ENCODE measurements around the gene SLC6A1. TPM values are rescaled to one million over a fixed set of nuclear protein-coding genes. Genes with fewer than 3 reads are reported as not detected.

The SLC6A1 gene
- total RNA-seq, 1 donor from 2014 or later, result not detected

DNA sequence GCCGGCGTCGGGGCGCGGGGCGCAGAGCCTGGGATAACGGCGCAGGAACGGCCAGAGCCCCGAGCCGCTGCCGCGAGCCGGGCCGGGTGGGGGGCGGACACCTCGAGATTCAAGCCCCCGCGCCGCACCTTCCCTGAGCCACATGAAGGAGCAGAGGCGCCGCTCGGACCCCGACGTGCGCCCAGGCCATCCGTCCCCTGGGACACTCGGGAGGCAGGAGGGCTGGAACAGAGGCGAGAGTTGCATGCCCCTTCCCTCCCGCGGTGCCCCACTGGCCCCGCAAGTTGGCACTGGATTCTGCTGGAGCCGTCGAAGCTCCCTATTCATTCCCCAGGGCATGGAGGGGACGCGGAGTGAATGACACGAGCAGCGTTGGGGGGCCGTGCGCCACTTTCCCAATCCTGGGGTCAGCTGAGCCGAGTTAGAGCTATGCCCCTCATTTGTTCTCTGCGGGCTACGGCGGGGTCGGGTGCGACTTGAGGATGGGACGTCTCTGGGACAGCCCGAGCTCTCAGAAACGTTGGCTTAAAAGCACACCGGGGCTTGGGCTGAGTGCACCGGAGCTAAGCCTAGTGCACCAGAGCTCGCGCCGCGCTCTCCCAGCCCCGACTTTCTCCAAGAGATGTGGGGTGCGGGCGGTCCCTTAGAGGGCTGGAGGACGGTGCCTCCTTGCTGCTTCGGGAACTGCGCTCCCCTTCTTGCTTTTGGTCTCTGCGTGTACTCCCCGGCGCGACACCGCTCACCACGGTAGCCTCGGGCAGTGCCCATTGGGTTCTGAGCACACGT, 588 bp downstream of the SLC6A1 start:
- DNase-seq (ENCODE audit: extremely low read depth, low read depth, low spot score), result no peak

DNA sequence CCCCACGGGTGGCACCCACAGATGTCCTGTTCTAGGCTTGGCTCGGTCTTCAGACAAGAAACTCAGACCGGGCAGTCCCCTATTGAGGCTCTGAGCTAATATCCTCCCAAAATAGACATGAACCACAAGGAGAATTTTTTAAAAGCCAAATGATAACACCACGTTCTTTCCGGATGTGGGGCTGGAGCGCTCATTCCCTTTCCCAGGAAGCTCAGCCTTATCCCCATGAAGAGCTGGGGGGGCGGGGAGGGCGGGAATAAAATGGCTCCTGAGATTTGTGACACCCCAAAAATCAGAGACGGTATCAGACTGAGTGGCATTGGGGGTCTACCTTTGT, 1.1 kb downstream of the SLC6A1 start:
- DNase-seq (ENCODE audit: extremely low read depth, low read depth, low spot score), result no peak

DNA sequence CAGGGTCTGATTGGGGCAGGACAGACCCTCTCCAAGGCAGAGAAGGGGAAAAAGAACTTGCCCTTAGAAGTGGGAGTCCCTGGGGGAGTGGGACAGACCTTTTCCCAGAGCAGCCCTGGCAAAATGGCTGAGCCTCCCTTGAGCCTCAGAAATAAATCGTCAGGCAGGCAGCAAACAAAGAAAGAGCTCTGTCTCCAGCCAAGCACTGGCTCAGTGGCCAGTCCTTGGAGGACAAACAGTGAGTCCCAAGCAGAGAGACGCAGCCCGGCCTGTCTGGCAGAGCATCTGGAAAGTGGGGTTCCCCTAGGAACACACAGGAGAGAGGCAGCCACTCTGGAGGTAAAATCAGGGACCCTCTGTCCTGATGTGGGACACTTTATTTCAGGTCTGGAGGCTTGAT, 1.8 kb downstream of the SLC6A1 start:
- no peak for DNase-seq (ENCODE audit: extremely low read depth, low read depth, low spot score)

DNA sequence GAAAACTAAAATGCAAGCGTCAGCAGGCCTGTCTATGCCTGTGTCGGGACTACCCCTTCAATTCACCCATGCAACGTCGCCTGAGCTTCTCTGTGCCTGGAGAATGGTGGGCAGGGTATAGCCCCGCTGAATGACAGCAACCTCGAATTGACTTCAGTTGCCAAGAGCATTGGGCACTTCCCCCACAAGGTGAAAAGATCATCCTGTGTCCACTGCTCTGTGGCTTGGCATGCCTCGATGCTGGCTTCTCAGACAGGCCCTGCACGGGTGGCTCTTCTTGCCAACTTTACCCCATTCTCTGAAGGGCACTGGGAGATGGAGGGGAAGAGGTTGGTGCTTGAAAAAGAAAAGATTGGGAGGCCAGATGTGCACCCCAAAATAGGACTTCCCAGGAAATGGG, 3.3 kb downstream of the SLC6A1 start:
- DNase-seq (ENCODE audit: extremely low read depth, low read depth, low spot score), result no peak

DNA sequence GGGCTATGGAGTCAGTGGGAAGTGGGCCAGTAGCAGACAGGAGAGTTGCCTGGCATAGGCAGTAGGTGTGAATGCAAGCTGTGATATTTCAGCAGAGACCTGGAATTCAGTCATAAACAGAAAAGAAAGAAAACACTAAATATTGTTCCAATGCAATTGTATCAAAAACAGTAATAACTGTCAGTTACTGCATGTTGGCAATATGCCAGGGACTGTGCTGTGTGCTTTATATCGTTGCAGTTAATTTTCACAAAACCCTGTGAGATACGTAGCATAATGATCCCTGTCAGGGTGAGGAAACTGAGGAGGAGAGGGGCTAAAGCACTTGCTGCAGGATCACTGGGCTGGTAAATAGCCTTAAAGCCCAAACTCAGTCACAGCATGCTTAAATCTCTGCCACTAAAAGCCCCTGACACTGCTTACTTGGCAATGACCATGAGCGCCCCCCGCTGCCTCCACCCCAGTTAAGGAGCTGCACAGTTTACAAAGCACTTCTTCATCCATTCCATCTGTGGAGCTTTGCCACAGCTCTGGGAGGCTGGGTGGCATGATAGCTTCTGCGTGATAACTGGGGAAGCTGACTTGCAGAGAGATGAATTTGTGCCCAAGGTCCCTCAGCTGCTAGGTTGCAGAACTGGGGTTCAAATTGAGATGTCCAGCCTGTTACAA, 3.9 kb downstream of the SLC6A1 start:
- DNase-seq (ENCODE audit: extremely low read depth, low read depth, low spot score), result no peak

DNA sequence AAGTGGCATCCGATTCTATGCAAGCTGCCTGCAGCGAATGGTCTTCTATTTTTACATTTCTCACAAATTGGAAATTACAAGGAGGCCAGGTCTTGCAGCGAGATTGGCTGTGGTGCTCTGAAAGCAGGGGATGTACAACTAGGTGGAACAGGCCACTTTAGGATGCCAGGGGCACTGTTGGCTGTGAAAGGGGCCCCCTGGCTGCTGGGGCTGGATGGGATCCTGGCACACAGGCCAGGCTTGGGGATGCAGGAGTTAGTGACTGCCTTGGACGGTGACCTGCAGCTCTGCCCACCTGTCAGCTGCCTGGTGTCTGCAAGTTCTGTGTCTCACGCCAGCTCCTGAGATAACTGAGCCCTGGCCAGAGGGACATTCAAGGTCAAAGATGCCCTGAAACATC, 4.6 kb downstream of the SLC6A1 start:
- DNase-seq (ENCODE audit: extremely low read depth, low read depth, low spot score), result no peak

DNA sequence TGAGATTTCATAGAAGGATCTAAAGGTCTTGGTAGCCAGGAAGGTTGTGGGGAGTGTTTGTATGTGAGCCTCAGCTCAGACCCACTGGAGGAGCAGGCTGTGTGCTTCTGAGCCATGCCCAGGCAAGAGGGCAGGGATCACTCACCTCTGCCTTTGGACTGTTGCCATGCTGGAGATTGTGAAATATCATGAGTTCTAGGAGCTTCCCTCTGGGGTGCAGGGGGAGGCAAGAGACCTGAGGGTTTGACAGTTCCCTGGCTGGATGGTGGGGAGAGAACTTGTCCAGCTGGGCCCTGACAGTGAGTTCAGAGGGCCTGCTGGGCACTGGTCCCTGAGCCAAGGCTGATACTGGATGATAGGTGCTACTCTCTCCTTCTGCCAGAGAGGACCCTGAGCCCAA, 6.0 kb downstream of the SLC6A1 start:
- no peak for DNase-seq (ENCODE audit: extremely low read depth, low read depth, low spot score)

DNA sequence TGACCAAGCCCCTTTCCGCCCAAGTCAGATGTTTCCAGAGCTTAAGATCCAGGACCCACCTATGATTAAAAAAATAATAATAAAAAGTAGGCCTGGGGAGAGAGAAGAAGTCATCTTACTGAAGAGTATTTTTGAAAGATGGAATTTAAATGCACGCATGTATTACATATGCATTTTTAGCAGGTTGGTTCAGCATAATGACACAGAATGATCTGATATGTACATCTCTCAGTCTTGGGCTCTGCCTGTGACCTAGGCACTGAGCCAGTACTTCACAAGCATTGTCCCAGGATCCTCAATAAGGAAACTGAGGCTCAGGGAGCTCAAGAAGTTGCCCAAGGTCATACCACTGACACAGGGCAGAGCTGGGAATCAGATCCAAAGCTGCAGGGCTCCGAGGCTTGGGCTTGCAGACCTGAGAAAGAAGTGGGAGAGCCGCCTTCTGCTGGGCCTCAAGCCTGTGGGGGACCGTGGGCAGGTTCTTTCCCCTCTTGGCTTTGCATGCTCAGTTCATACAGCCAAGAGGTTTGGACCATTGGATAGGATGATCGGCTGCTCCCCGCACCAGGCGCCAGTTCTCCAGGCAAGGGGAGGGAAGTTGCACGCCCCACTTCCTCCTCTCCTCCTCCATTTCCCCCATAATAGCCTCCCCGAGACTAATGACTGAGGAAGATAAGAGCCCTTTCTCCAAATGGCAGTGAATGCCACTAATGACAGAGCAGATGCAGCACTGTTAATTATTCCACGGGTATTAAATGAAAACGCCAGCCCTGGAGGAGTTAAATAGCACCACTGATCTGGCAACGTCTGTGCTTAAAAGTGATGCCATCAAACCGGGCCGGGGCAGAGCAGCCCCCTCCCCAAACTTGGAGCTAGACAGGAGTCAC, 6.9 kb downstream of the SLC6A1 start:
- DNase-seq (ENCODE audit: extremely low read depth, low read depth, low spot score), result no peak

DNA sequence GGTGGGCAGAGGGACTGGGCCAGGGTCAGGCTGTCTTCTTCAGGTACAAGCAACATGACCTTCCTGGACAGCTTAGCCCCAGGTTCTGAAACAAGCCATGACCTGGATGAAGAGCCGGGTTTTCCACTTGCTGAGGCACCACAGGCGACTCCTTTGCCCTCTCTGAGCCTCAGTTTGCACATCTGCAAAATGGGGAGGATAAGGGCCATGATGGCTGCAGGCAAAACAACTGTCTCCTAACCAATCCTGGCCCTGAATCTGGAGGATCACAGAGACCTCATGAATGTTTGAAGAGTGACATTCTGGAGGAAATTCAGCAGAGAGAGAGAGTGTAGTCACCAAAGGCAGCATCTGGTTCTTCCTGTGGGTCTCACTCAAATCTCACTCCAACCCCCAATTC, 8.0 kb downstream of the SLC6A1 start:
- no peak for DNase-seq (ENCODE audit: extremely low read depth, low read depth, low spot score)

DNA sequence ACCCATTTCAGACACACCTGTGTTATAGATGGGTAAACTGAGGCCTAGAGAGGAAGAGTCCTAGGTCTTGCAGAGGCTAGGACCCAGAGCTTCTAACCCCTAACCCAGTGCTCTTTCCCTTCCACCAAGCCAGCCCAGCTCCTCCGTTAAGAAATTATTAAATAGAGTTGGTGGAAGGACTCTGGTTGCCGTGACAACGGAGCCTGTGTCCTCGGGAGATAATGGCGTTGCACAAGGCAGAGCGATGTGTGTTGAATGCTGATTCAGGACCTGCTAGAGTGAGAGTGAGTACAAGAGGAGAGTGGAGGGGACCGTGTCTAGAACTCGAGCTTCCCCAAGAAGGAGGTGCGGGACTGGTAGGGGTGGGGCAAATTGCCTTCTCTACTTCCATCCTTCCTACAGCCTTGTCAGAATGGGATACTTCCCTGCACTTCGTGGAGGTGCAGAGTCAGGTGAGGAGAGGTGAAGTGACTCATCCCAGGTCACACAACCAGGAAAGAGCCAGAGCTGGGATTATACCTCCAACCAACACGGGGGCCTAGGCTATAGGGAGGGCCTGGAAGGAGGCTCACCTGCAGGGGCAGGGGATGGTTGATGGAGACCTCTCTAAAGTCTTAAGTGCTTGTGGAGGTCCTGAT, 8.6 kb downstream of the SLC6A1 start:
- no peak for DNase-seq (ENCODE audit: extremely low read depth, low read depth, low spot score)

DNA sequence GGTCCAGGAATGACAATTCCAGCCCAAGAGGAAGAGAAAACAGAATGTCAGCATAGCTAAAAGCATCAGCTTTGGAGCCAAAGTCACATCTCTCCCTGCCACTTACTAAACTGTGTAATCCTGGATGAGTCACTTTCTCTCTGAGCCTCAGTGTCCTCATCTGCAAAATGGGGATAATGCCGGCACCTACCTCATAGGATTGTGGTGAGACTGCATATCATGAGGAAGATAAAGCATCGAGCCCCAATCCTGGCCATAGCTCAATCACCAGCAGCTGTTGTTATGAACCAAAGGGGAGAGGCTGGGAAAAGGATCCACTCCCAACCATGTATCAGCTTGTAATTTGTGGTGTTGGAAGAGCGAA, 9.1 kb downstream of the SLC6A1 start:
- no peak for DNase-seq (ENCODE audit: extremely low read depth, low read depth, low spot score)

DNA sequence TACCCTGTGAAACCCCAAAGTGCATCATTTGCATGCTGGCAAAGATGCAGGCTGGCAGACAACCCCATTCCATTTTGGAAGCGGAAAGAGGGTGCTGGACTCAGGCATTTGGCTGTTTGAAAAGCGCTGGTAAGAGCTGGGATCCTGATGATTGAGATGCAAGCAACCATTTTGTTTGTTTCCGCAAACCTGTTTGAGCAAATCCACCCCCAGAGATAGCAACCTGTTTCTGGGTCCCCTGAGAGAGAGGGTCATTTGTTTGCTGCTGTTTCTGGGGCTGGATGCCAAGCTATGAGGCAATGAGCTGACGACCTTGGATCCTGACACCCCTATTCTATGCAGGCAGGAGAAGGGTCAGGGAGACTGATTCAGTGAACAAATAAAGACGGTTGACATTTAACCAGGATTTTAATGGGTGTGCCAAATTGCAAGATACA, 9.8 kb downstream of the SLC6A1 start:
- no peak for DNase-seq (ENCODE audit: extremely low read depth, low read depth, low spot score)

DNA sequence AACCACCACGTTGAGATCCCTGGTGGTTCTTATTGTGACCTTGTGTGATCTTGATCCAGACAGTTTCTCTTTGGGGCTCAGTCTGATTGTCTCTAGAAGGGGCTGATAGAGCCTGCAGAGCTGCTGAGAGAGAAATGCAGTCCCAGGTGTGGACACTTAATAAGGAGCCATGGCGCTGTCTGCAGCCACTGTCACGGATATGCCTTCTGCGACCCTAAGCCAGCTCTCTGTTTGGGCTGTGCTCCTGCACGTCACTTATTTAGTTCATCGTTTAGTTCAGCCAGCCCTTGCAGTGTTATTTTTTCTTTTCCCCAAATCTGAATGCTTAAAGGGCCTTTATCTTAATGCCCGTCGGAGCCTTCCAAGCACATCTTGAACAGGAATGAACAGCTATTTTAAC, 12.0 kb downstream of the SLC6A1 start:
- no peak for DNase-seq (ENCODE audit: extremely low read depth, low read depth, low spot score)

DNA sequence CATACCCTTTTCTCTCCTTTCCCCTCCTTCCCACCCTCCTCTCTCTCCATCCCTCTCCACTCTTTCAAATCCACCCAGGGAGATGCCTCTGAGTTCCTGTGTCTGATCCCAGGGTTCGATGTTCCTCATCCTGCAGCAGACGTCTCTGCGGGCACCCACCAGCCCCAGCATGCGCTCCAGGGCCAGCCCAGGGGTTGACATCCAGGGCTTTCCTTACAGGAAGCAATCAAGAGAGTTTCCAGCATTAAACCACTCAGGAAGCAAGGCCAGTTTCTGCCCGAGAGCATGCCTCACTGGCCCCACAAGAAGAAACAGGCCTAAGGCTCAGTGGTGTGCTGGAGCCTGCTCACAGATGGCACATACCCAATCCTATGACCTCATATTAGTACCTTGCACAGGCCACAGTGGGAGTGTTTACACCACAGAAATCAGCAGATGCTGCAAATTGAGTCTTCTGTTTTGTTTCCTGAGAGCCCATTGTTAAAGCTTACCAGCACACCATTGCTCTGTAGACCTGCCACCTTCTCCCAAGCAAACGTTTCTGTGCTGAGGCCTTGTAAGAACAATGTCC, 13.2 kb downstream of the SLC6A1 start:
- DNase-seq (ENCODE audit: extremely low read depth, low read depth, low spot score), result no peak

DNA sequence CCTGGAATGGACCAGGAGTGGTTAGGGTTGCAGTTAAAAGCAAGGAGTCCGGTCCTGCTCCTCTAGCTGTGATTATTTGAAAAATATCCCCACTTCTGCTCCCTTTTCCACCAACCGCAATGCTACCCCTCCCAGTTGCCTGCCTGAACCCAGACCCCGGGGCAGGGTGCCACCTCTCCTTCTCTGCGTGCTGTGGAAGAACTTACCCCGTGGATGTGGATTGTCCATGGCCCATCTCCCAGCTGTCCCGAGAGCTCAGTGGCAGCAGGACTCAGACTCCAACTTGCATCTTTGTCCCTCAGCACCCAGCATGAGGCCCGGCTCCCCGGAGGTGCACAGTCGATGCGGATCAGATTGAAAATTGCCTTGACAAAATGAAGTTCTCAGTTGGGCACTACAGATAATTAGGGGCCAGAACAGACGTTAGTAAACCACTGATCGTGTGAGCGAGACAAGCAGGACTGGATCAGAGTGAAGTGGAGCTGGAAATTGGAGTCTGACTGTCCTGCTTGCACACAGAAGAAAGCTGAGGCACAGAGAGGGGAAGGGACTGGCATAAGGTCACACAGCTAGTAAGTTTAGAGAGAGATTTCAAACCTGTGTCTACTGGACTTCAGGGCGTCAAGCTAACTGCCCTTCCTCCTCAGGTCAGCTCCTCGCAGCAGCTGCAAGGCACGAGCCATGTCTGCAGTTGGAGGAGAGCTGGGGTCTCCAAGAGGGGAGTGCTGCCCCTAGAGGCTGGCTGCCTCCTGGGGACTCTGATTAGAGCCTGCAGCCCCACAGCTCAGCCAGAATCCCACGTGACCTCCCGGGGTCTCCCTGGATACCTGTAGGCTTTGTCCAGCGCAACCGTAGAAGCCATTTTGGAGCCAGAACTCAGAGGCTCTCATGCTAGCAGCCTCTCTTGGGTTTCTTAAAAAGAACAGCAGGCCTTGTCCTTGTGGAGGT, 14.7 kb downstream of the SLC6A1 start:
- DNase-seq (ENCODE audit: extremely low read depth, low read depth, low spot score), result no peak

DNA sequence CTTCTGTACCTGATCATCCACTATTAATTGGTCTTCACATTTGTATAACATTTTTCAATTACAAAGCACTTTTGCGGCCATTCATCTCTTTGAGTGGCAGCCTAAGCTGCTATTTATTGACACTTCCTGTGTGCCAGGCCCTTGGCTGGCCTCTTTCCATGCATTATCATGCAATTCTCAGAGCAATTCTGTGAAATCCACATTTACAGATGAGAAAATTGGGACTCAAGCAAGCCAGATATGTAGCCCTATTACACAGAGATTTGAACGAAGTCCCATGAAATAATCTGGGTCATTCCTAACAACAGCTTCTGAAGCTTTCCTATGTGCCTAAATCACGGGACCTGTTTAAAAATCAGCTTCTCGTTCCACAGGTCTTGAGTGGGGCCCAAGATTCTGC, 17.4 kb downstream of the SLC6A1 start:
- DNase-seq (ENCODE audit: extremely low read depth, low read depth, low spot score), result no peak

DNA sequence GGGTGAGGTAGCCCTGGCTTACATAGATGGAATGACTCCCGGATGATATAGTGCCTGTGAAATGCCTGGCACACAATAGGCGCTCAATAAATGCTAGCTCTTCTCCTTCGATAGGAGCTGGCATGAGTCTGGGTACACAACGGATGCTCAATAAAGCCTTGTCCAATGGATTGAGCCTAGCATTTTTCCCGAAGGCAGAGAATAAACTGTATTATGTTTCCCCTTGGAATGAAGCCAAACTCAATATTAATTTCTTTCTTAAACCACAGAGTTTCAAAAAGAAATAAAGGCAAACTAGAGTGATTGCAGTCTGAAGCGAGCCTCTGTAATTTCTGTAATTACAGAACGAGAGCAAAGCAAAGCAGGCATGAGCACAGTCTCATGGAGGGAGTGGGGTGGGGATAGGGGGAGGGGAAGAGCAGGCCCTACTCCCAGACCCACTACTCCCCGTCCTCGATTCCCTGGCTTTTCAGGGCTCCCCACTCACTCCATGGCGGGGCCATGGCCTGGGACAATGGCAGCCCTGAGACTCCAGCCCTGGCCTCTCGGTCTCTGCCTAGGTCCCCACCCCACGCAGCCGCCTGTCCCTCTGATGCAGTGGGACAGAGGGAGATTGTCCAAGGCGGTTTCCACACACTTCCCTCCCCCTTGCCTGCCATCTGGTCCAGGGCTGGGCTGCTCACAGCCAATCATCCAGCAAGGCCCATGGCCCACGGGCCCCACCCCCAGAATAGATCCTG, 18.0 kb downstream of the SLC6A1 start:
- DNase-seq (ENCODE audit: extremely low read depth, low read depth, low spot score), result no peak

DNA sequence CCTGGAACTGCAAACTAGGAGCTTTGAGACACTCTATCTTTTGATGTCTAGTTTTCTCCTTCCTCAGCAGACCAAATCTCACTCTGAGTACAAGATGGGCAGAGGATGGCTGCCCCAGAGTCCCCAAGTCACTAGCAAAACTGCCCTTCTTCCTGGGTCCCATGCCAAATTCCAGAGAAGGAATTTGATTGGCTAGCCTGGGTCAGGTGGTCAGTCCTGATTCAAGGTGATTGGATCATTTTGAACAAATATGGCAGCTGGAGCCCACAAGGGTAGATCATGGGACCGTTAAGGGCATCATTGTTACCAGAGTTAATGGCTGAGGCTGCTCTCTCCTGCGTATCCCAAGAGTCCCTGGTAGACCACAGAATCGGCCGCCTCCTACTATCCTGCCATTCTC, 21.7 kb downstream of the SLC6A1 start:
- DNase-seq (ENCODE audit: extremely low read depth, low read depth, low spot score), result no peak

DNA sequence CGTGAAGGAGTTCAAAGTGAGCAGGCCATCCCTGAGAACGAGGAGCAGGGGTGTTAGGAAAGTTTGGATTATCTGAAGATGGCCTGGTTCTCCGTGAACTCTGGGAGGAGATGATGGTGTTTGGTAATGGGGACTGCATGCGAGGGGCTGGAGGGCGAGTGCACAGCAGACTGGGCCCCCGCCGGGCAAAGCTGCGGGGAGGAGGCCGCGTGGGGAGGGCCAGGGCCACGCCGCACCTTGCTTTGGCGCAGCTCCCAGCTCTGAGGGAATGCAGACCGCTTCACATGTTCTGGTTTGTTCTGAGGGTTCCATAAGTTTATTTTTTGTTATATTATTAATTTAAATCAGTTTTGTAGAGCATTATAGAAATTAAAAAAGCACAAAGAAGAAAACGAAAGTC, 22.2 kb downstream of the SLC6A1 start:
- DNase-seq (ENCODE audit: extremely low read depth, low read depth, low spot score), result no peak

All from glomerular endothelial cell (primary cell).